ELR (cell line): ENCODE measurements around the gene TRIP13.

Source experiments
- DNase-seq: peaks from one replicate; pipeline ENCODE4 v3.0.0-alpha.2; 2015; ENCODE audit warnings: low read depth

TRIP13 gene

DNA sequence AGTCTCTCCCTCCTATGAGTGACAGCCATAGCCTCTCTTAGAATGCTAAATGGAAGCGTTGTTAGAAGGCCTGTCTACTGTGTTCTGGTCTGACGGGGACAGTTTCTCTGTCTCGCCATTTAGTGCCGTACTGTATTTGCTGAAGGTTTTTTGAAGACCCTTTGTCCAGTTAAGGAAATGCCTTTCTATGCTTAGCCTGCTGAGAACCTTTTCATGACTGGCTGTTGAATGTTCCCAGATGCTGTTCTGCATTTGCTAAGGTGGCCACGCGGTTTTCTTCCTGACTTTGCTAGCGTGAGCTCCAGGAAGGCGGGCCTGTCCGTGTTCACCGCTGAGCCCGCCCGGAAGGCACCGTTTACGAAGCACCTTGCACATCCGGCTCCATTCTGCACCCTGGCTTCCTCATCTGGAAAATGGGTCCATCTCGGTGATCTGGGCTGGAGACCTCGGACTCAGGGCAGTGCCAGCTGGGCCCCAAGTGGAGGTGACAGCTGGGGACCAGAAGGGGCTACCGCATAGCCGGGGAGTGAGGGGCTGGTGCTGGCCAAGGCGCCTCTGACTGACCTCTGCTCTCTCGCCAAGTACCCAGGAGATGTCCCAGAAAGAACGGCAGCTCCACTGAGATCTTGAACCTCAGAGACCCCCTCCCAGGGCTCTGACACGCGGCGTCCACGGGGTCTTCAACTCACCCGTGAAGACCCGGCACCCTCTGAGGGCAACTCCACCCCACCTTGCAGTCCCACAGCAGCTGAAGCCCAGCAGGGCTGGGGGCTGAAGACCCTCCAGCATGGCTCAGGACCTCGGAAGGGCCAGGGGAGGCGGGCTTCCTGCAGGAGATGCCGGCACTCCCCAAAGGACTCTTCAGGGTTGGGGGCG is 63.4 kb downstream of the TRIP13 start:
- no peak for DNase-seq

DNA sequence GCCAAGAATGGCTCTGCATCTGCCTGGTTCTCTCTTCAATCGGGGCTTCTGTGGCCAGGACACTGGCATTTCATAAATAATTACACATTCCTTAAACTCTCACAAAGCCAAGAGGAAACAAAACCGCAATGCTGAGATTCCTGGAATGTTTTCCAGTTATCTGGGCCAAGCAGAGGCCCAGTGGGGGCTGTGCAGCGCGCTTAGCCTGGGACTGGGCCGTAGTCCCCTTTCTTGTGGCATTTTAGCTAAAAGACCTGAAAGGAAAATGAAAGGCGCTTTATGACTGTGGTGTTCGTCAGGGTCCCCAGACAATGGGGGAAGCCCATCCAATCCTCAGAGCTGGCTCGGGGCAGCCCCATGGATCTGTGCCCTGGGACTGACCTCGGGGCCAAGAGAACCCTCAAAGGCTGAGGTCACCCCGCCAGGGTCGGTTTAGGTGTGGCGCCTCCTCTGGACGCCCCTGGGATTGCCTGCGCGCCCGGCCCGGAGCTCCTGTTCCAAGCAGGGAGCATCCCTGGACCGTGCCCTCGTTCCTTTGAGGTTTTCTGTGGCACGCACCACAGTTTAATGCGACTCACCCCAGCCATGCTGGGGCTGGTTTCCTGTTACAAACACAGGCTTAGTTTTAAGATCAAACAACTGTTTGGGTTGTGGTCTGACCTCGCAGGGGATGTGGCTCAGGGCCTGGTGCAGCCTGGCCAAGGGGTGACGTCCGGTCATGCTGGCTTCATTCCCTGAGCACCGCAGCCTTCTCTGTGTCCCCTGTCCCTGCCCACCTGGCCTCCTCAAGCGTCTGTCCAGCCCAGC is 64.5 kb downstream of the TRIP13 start:
- DNase-seq, result peak; percentile 85

DNA sequence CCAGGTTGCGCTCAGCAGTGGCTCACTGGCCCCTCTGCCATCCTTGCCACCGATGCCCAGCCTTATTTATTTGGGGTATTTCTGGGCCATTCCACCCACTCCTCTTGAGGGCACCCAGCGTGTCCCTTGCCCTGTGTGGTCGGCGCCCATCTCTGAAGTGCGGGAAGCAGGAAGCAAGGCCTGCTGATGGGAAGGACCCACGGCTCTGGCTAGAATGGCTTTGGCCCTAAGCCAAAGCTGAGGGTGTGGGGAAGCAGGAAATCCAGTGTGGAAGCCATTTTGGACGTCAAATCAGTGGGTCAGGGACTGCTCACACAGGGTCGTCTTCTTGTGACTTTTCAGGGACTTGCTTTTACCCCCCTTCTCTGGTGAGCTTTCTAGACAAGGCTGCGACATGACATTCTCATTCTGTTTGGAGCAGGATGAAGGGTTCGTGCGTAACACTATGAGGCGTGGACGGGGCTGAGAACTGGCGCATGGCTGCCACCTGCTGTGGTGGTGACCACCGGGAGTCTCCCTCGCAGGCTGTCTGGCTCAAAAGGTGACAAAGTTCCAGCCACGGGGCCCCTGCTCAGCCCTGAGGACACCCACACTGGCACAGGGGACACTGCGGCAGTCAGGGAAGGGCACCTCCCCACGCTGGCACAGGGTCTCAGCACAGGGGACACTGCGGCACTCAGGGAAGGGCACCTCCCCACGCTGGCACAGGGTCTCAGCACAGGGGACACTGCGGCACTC is 65.2 kb downstream of the TRIP13 start:
- peak; percentile 23 for DNase-seq

DNA sequence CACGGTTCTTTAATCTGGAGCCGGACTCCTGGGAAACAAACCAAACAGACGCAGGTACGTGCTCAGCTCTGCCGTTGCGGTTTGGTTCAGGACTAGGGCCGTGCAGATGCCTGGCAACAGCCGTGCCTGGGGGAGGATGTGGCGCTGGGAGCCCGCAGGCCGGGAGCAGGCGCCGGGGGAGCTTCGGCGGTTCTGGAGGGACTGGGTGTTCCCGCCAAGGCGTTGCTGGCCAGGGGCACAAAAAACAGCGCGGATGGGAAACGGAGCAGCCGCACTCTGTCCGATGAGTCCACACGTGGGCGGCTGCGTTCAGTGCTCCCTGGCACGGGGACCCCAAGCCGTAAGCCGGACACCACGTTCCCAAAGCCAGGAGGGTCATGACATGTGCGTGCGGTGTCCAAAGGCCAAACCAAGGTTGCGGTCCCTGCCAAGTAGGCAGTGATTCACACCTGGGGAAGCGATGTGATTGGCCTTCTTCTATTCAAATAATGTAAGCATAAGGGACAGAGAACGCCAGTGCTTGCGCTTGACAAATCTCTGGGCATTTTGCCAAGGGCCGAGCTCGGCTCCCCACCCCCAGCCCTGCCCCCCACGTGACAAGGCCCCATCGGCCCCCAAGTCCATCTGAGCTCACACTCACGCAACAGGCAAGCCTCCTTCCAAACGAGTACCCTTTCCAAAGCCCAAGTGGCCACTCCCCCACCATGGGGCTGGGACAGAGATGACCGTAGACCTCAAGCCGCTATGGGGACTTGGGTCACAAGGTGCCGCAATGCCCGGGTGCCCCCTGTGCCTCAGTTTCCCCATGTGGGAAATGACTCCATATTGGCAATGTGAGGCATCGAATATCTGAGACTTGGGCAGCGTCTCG is 66.3 kb downstream of the TRIP13 start:
- peak; percentile 50 for DNase-seq

DNA sequence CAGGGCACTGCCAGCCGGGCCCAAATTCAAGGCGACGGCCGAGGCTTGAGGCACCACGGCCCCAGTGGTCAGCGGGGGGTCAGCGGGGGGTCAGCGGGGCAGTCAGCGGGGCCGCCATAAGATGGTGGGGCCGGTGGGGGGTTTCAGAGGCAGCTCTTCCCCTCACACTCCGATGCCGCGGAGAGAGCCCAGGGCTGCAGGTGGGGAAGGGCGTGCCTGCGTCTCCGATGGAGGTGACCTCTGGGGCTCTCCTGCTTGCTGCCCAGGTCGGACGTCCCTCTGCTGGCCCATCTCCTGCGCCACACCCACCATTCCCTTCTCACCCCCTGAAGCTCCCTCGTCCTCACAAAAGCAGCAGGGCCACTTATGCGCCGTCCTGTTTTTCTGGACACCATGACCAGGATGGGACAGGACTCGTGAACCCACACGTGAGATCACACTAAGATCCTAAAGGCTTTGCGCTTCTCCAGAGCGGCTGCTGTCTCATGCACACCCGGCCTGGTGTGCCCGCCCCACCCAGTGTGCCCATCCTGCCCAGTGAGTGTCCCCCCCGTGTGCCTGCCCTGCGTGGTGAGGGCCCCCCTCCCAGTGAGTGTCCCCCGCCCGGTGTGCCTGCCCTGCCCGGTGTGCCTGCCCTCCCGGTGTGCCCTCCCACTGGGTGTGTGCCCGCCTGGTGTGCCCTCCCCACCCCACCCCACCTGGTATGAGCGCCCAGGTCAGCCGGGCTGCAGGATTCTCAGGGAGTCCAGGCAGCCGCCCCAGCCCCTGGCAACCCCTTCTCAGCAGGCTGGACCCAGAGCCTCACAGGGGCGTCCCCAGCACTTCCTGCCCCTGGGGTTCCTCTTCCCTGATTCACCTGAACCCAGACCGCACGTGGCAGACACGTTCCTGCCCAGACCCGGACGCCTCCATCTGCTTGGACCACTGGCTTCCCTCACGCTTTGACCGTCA is 67.2 kb downstream of the TRIP13 start:
- no peak for DNase-seq

DNA sequence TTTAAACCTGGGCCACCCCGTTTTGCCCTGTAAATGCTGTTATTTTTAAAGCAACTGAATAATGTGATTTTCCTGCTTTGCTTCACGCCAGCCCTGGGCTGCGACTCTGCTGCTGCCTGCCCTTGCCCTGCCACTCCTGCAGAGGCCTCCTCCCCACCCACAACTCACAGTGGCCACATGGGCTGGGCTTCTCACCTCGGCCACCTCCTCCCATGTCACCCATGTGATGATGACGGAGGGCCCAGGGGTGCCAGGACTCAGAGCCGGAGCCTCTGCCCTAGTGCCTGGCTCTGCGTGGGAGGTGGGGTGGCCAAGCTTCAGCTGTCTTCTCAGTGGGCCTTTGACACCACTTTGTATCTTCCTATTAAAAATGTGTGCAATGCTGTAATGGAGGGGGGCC is 67.9 kb downstream of the TRIP13 start:
- DNase-seq, result no peak

DNA sequence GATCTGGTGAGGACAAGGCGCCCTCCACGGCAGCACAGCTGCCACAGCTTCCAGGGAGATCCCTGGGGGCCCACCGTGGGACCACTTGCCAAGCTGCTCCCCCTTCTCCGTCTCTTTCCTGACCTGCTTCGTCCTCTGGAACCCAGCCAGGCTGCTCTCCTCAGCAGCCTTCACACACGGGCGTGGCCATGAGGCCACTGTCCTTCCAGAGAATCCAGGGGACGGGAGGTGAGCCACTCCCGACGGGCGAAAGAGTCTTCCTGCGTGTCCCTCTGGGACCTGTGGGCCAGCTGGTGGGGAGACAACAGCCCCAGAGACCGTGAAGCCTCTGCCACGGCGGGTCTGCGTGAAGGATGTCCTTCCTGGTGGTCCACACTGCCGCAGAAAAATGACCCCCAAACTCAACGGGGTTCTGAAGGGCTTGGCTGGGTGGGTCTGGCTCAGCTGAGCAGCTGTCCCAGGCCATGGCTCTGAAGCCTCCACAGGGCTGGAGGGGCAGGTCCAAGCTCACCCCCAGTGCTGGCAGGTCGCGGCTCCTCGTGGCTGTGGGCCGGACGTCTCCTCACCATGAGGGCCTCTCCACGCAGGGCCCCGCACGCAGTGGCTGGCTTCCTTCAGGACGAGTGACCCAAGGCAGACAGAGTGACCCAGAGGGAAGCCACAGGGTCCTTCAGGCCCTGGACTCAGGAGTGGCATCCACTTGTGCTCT is 68.5 kb downstream of the TRIP13 start:
- DNase-seq, result no peak

DNA sequence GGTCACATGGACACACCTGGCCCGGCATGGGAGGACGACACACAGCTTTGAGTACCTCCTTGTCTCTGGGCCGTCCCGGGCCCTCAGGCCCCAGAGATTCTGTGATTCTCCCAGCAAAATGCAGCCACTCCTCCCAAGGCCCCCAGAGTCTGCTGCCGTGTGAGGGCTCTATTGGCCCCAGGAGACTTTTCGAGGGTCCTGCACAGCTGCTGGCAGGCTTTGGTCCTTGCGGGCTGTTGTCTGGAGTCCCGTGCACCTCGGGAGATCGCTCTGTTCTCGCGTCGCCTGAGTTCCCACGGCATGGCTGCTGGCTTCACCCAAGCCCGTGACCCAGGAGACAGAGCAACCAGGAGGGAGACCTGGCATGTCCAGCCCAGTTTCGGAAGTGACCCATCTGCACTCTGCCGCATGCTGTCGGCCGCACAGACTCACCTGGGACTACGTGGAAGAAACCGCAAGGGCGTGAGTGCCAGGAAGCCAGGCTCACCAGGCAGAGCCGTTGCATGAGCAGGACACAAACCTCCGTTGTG is 69.1 kb downstream of the TRIP13 start:
- DNase-seq, result no peak

DNA sequence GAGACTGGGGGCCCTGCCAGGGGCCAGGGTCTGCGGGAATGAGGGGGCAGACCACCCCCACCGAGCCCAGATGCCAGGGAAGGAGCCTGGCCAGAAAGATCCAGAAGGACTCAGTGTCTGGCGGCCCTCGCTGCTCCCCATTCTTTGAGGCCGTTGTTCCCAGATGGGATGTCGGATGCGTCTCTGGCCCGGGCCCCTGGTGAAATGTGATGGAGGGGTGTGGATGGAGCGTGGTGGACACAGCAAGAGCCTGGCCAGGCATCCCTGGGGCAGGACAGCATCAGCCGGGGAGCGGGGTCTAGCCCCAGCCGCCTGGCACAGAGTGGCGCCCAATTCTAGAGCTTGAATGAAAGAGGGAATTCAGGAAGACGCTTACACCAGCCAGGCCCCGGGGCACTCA is 69.7 kb downstream of the TRIP13 start:
- DNase-seq, result no peak

DNA sequence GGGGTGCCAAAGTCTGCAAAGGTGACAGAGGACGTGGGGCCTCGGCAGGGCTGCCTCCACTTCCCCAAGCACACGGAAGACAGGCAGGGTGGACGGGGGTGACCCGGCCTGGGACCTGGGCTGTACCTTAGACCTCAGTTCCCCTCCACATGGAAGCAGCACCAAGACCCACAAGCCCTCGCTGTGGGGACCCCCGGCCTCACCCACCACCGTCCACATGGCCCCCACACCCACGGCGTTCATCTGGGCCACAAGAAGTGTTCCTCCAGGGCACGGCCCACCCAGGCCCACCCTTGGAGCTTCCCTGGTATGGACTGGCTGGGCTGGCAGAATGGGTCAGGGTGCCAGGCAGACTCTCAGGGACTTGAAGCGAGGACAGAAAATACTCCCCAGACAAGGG is 70.1 kb downstream of the TRIP13 start:
- no peak for DNase-seq

DNA sequence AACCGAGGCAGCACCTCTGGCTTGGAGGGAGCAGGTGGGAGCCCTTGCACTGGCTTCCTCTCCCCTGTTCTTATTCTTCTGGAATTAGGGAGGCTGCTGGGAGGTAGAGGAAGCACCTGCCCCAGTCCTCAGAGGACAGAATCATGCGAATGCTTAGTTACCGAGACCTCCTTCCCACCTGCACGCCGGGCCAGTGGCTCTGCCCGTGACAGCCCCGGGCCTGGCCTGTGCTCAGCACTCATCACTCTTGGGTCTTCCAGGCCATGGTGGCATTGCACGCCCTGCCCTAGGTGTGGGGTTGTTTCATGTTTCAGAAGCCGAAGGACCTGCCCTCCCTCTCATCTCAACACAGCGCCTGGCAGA is 70.6 kb downstream of the TRIP13 start:
- no peak for DNase-seq

DNA sequence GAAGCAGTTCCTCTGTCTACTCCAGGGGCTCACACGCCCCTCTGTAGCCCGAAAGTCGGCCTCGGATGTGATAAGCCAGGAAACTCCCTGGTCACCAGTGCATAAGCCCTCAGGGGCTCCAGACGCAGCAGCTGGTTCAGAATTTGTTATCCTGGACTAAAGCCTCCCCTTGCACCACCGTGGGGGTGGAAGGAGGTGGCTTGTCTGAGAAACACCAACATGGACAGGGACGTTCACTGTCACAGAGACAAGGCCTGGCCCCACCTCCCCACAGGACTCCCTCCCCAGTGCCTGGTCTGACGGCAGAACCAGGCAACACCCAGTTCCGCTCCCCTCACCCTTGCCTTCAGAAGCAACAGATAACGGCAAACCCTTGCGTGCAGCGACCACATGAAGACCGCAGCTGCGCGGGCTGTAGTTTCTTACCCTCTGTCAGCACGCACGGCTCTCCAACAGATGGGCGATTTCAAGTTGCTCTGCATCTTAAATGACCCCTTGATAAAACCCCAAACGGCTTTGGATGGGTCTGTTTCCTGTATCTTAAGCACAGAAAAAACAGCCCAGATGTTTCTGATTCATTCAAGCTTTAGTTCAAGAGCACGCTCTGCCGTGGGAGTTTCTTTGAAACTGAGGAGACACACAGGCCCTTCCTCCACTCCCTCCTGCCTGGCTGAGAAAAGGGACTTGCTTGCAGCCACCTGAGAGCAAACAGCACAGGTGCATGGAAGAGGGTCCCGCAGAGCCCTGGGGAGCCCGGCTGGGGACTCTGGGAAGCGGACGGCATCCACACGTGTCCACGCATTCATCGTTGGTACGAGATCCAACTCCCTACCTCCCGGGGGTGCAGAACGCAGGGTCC is 71.2 kb downstream of the TRIP13 start:
- DNase-seq, result peak; percentile 18

DNA sequence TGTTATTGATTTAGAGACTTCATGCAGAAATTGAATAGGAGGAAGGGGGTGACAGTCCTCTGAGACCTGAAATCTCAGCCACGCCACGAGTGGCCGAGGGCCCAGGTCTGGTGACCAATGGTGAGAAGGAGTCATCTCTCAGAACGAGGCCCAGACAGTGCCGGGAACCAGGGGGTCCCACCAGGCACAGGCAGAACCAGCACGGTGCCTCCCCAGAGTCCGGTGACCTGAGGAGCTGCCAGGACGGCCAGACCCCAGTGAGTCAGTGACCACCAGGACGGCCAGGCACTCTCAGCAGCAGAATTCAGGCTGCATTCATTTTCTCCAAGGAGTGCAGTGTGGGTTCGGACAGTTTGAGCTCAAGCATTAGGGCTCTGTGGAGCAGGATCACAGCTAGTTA is 72.1 kb downstream of the TRIP13 start:
- no peak for DNase-seq

DNA sequence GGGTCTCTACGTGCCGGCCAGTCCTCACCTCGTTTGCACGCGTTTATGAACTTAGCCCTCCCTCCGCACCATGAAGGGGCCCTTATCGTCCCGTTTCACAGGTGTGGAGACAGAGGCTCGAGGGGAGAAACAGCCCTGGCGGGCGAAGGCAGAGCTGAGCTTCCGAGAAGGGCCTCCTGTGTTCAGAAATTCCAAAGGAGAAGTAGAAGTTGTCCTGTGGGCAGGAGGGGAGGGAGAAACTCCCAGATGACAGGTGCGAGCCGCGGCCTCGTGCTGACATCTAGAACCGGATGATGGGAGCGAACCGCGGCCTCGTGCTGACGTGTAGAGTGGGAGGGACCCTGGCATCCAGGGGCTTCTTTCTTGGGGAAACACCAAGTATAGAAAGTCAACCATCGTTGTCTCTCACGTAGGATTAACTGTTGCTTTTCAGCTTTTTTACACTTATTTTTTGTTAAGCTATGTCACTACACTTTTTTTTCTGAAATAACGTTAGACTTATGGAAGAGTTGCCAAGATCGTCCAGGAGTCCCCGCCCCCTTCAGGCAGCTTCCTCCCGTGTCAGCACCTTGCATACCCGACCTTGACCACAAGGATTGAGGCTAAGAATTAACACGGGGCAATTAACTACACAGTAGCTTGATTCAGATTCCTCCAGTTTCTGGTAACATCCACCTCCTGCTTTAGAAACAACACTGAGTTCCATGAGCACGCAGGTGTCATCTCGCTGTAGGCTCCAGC is 73.1 kb downstream of the TRIP13 start:
- DNase-seq, result no peak

DNA sequence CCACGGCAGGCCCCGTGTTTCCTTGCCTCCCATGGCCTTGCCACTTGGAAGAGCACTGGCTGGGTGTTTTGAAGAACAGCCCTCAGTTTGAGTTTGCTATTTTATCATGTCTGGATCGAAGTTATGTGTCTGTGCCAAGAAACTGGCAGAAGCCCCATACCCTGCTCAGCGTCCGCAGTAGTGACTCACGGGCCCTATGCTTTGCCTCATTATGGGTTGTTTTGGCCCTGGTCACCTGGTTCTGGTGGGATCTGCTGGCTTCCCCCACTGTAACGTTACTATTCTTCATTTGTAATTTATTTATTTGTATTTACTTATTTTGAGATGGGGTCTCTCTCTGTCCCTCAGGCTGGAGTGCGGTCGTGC is 73.6 kb downstream of the TRIP13 start:
- DNase-seq, result no peak

DNA sequence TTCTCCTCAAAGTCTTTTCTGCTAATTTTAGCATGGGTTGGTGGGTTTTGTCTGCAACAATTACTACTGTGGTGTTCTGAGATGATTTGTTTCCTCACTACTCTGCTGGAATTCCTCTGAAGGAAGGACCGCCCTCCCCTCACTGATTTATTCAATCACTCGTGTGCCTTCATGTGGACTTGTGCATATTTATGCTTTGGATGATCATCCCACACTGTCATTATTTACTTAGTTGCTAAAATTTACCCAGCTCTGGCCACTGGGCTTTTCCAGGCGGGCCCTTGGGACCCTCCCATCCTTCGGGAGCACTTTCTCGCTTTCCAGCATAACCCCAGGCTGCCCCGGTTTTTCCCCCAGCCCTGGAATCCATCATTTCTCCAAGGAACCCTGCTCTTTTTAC is 74.3 kb downstream of the TRIP13 start:
- DNase-seq, result no peak
